Measurements from ENCODE around the gene PRKCA.
A peak's percentile ranks its signal among the peaks of the same experiment; 100 is the strongest.

The PRKCA gene

GRCh38 chr17:66822009-66822408 is 519.6 kb downstream of the PRKCA start:
- no peak for DNase-seq

- no peak for DNase-seq
Measured at GRCh38 chr17:66826856-66827255, 524.4 kb downstream of the PRKCA start.

- DNase-seq: no peak
Measured at GRCh38 chr17:66829386-66829864, 527.0 kb downstream of the PRKCA start.

- DNase-seq: no peak
Measured at GRCh38 chr17:66829883-66830282, 527.5 kb downstream of the PRKCA start.

- DNase-seq: no peak
Measured at GRCh38 chr17:66830451-66830850, 528.0 kb downstream of the PRKCA start.

- DNase-seq: peak in 1 of 56 donors; percentile 12
Measured at GRCh38 chr17:66831383-66832210, 529.2 kb downstream of the PRKCA start.

- DNase-seq: no peak
Measured at GRCh38 chr17:66833201-66833600, 530.8 kb downstream of the PRKCA start.

GRCh38 chr17:66834426-66834918 is 532.1 kb downstream of the PRKCA start:
- DNase-seq: no peak

- peak in 1 of 56 donors; percentile 38 for DNase-seq
Measured at GRCh38 chr17:66834919-66835454, 532.6 kb downstream of the PRKCA start, which contains the start of gene CACNG5. Gene CACNG5 (plus strand): TSS chr17:66835117. CDS start chr17:66877333, 42,216 bp downstream.

GRCh38 chr17:66835476-66835875 is 533.1 kb downstream of the PRKCA start:
- peak in 1 of 56 donors; percentile 38 for DNase-seq

- DNase-seq: no peak
Measured at GRCh38 chr17:66836063-66837005, 533.9 kb downstream of the PRKCA start.

- DNase-seq: no peak
Measured at GRCh38 chr17:66837226-66837625, 534.8 kb downstream of the PRKCA start.

- DNase-seq: no peak
Measured at GRCh38 chr17:66837885-66838665, 535.7 kb downstream of the PRKCA start.

GRCh38 chr17:66839616-66840015 is 537.2 kb downstream of the PRKCA start:
- no peak for DNase-seq

- DNase-seq: no peak
Measured at GRCh38 chr17:66840061-66840460, 537.6 kb downstream of the PRKCA start.

GRCh38 chr17:66841328-66841727 is 538.9 kb downstream of the PRKCA start:
- DNase-seq: no peak

- no peak for DNase-seq
Measured at GRCh38 chr17:66841744-66842143, 539.3 kb downstream of the PRKCA start.

- DNase-seq: no peak
Measured at GRCh38 chr17:66842505-66842904, 540.1 kb downstream of the PRKCA start.

GRCh38 chr17:66842959-66843358 is 540.5 kb downstream of the PRKCA start:
- DNase-seq: no peak

GRCh38 chr17:66843627-66844026 is 541.2 kb downstream of the PRKCA start:
- no peak for DNase-seq

- no peak for DNase-seq
Measured at GRCh38 chr17:66847704-66848103, 545.3 kb downstream of the PRKCA start.
